PC-3 (cell line): ENCODE measurements around the gene AUTS2. TPM values are rescaled to one million over a fixed set of nuclear protein-coding genes. Genes with fewer than 3 reads are reported as not detected.

ENCODE experiments used
- ATAC-seq: fragments of 200-7000 bp; cut with Tn5 transposase; 2 replicates; pipeline ENCODE4 v1.9.1; 2020; ENCODE audit warnings: mild to moderate bottlenecking, moderate library complexity
- BruUV-seq: library from RNA; stranded (reverse); fragments of 400-500 nt; replicated peaks from 2 replicates; lab custom pipeline; 2021; lab: Mats Ljungman, UMichigan
- CTCF ChIA-PET: fragments of 300-600 bp; sonication (Branson Sonifier 250); formaldehyde crosslinking; loops from one replicate; lab custom pipeline; 2022; ENCODE audit warnings: antibody characterized with exemption; lab: Charles Lee
- POLR2A ChIA-PET: fragments of 300-600 bp; sonication (Branson Sonifier 250); formaldehyde crosslinking; loops from one replicate; lab custom pipeline; 2022; ENCODE audit warnings: antibody characterized with exemption; ENCODE audit not compliant: unreplicated experiment; lab: Charles Lee
- DNase-seq: peaks from one replicate; pipeline ENCODE4 v3.0.0-alpha.2; 2015
- H2AFZ ChIP-seq: fragments of 300-600 bp; sonication (generic); 2 replicates; pipeline ENCODE4 v1.6.0; 2016; ENCODE audit warnings: antibody characterized with exemption, low read length
- H3F3A ChIP-seq: fragments of 300-600 bp; sonication (generic); one replicate; pipeline ENCODE4 v1.6.0; 2017; ENCODE audit warnings: antibody characterized with exemption, low read length, control low read depth, mild to moderate bottlenecking; ENCODE audit not compliant: unreplicated experiment
- H3K27ac ChIP-seq: fragments of 300-600 bp; sonication (generic); 2 replicates; pipeline ENCODE4 v1.5.1; 2016; ENCODE audit warnings: mild to moderate bottlenecking, low read length
- H3K27me3 ChIP-seq: fragments of 300-600 bp; sonication (generic); 2 replicates; pipeline ENCODE4 v1.6.1; 2016; ENCODE audit warnings: low read length, mixed read lengths
- H3K36me3 ChIP-seq: fragments of 300-600 bp; sonication (generic); 2 replicates; pipeline ENCODE4 v1.6.1; 2016; ENCODE audit warnings: low read depth, mixed run types, low read length, mixed read lengths
- H3K4me1 ChIP-seq: fragments of 300-600 bp; sonication (generic); 2 replicates; pipeline ENCODE4 v1.5.1; 2016; ENCODE audit warnings: low read length; ENCODE audit not compliant: insufficient read depth
- H3K4me2 ChIP-seq: fragments of 300-600 bp; sonication (generic); 2 replicates; pipeline ENCODE4 v1.6.0; 2016; ENCODE audit warnings: low read length
- H3K4me3 ChIP-seq: fragments of 300-600 bp; sonication (generic); 2 replicates; pipeline ENCODE4 v1.5.1; 2016; ENCODE audit warnings: mild to moderate bottlenecking, low read length, mixed read lengths
- H3K79me2 ChIP-seq: fragments of 300-600 bp; sonication (generic); 2 replicates; pipeline ENCODE4 v1.6.1; 2017; ENCODE audit warnings: low read length, mixed read lengths
- H3K9ac ChIP-seq: fragments of 300-600 bp; sonication (generic); 2 replicates; pipeline ENCODE4 v1.6.0; 2016; ENCODE audit warnings: mild to moderate bottlenecking, low read length
- H3K9me2 ChIP-seq: fragments of 300-600 bp; sonication (generic); replicated peaks from 2 replicates; pipeline ENCODE4 v1.6.1; 2016; ENCODE audit warnings: mixed run types, low read length, mixed read lengths
- H3K9me3 ChIP-seq: fragments of 300-600 bp; sonication (generic); 2 replicates; pipeline ENCODE4 v1.6.1; 2016; ENCODE audit warnings: low read length, mixed read lengths
- H4K20me1 ChIP-seq: fragments of 300-600 bp; sonication (generic); 2 replicates; pipeline ENCODE4 v1.6.1; 2016; ENCODE audit warnings: low read length, mixed read lengths
- CTCF ChIP-seq: fragments of 300-600 bp; sonication (generic); conservative IDR thresholded peaks from 2 replicates; pipeline ENCODE4 v1.5.1; 2017; ENCODE audit warnings: antibody characterized with exemption, low read depth, mild to moderate bottlenecking, low read length
- EZH2 ChIP-seq: fragments of 300-600 bp; sonication (generic); IDR thresholded peaks from one replicate; pipeline ENCODE4 v1.6.1; 2017; ENCODE audit warnings: antibody characterized with exemption, mild to moderate bottlenecking, low read length; ENCODE audit not compliant: unreplicated experiment
- EZH2phosphoT487 ChIP-seq: fragments of 300-600 bp; sonication (generic); IDR thresholded peaks from 2 replicates; pipeline ENCODE4 v1.6.1; 2018; ENCODE audit warnings: mild to moderate bottlenecking, antibody characterized with exemption, low read length, borderline replicate concordance
- intact Hi-C: fragments of 100-400 bp; cut with micrococcal nuclease; formaldehyde crosslinking; loops from 2 replicates; pipeline ENCODE4 v1.9.0; 2023
- total RNA-seq: library from RNA; depleted of rRNA; stranded (reverse); fragments of >200 nt; gene quantifications from 2 replicates; pipeline ENCODE4 v1.2.3, GENCODE V29; 2014

AUTS2 gene
- total RNA-seq, 1 experiment from 2014 or later: not detected

- Histone ChIP-seq H3K4me2 (no peak overlapping the region), H3K9me2 (no peaks in the 10 kb centered on the region), H3K4me3 (no peak overlapping the region), H3K4me1 (no peaks in the 10 kb centered on the region), H3K9me3 (peaks cover 5% of the 10 kb centered on the region; the same call in 1 of the 2 replicates), H3K27ac (no peak overlapping the region), H2AFZ (no peak overlapping the region), H3K9ac (no peak overlapping the region), H3F3A (no peaks in the 10 kb centered on the region), H4K20me1 (no peaks in the 10 kb centered on the region), H3K79me2 (no peaks in the 10 kb centered on the region), H3K36me3 (no peaks in the 10 kb centered on the region), H3K27me3 (no peaks in the 10 kb centered on the region)
- ChIA-PET POLR2A (no interaction called here), CTCF (no interaction called here)
- ATAC-seq (no peak), DNase-seq (no peak)
- intact Hi-C loops: no loop called here
- BruUV-seq: no TSS peak
- no peak for TF ChIP-seq EZH2
- TF ChIP-seq EZH2phosphoT487: no peak
- TF ChIP-seq CTCF: no peak
Observed at GRCh38 chr7:69619635-69620034, 21.4 kb downstream of the AUTS2 start.

- H3K4me3 ChIP-seq: no peak overlapping the region
- intact Hi-C loops: no loop called here
- no peaks in the 10 kb centered on the region for H3K36me3 ChIP-seq
- H3K27ac ChIP-seq: no peak overlapping the region
- no peaks in the 10 kb centered on the region for H3K79me2 ChIP-seq
- no peaks in the 10 kb centered on the region for H3F3A ChIP-seq
- H3K9ac ChIP-seq: no peak overlapping the region
- H4K20me1 ChIP-seq: no peaks in the 10 kb centered on the region
- BruUV-seq: no TSS peak
- ATAC-seq: no peak
- no peaks in the 10 kb centered on the region for H3K27me3 ChIP-seq
- no peak overlapping the region for H2AFZ ChIP-seq
- H3K4me2 ChIP-seq: no peak overlapping the region
- CTCF ChIA-PET: no interaction called here
- no peaks in the 10 kb centered on the region for H3K9me2 ChIP-seq
- POLR2A ChIA-PET: no interaction called here
- H3K9me3 ChIP-seq: peaks cover 5% of the 10 kb centered on the region; the same call in 1 of the 2 replicates
- no peak for DNase-seq
- H3K4me1 ChIP-seq: no peaks in the 10 kb centered on the region
- no peak for TF ChIP-seq EZH2phosphoT487
Observed at GRCh38 chr7:69620063-69620462, 21.8 kb downstream of the AUTS2 start.

- ChIA-PET CTCF (no interaction called here), POLR2A (no interaction called here)
- Histone ChIP-seq H2AFZ (no peak overlapping the region), H3K9me3 (peaks cover 5% of the 10 kb centered on the region; the same call in 1 of the 2 replicates), H3K4me1 (no peaks in the 10 kb centered on the region), H3K4me2 (no peak overlapping the region), H3K9ac (no peak overlapping the region), H3K36me3 (no peaks in the 10 kb centered on the region), H3K79me2 (no peaks in the 10 kb centered on the region), H4K20me1 (no peaks in the 10 kb centered on the region), H3F3A (no peaks in the 10 kb centered on the region), H3K9me2 (no peaks in the 10 kb centered on the region), H3K27me3 (no peaks in the 10 kb centered on the region), H3K4me3 (no peak overlapping the region), H3K27ac (no peak overlapping the region)
- BruUV-seq: no TSS peak
- intact Hi-C loops: no loop called here
- ATAC-seq: no peak
- no peak for TF ChIP-seq EZH2phosphoT487
- no peak for TF ChIP-seq CTCF
- no peak for TF ChIP-seq EZH2
- no peak for DNase-seq
Observed at GRCh38 chr7:69620650-69621049, 22.4 kb downstream of the AUTS2 start.
